PFSK-1 (cell line): Measurements from ENCODE around the gene GFOD1.

Experiments
- FOXP2 ChIP-seq: optimal IDR thresholded peaks from 2 replicates; pipeline ENCODE3; 2011; ENCODE audit warnings: borderline replicate concordance, control low read depth, inconsistent platforms; ENCODE audit not compliant: insufficient read depth; ENCODE audit errors: extremely low read length, extremely low read depth
- POLR2AphosphoS5 ChIP-seq: IDR thresholded peaks from 2 replicates; pipeline ENCODE4 v1.6.1; 2012; ENCODE audit warnings: low read depth, mild to moderate bottlenecking, control low read depth, low read length, moderate library complexity
- REST ChIP-seq, 2 experiments: IDR thresholded peaks; 2 replicates each; pipeline versions ENCODE4 v1.6.1 to v1.8.0; 2011 to 2012; ENCODE audit warnings: low read depth in 2 of 2, low read length in 2 of 2, control low read depth in 1 of 2, inconsistent platforms in 1 of 2, mild to moderate bottlenecking in 1 of 2, moderate library complexity in 1 of 2; ENCODE audit not compliant: insufficient read depth in 1 of 2
- SIN3A ChIP-seq: IDR thresholded peaks from 2 replicates; pipeline ENCODE4 v1.6.1; 2012; ENCODE audit warnings: mild to moderate bottlenecking, low read length, moderate library complexity, borderline replicate concordance; ENCODE audit not compliant: insufficient read depth
- TAF1 ChIP-seq: IDR thresholded peaks from 2 replicates; pipeline ENCODE4 v1.6.1; 2012; ENCODE audit warnings: low read length, control low read depth, borderline replicate concordance; ENCODE audit not compliant: insufficient read depth

GFOD1 gene

GRCh38 chr6:13473768-13474165 is 13.6 kb downstream of the GFOD1 start:
- no peak for TF ChIP-seq FOXP2

- TF ChIP-seq TAF1 (no peak), POLR2AphosphoS5 (no peak), SIN3A (no peak), REST (IDR thresholded peaks at IDR 0.05; ENCODE audit: insufficient read depth in 1 of 2, low read depth in 2 of 2, low read length in 2 of 2) (no peak), FOXP2 (no peak)
Observed at GRCh38 chr6:13472976-13473767, 14.2 kb downstream of the GFOD1 start.

- TF ChIP-seq POLR2AphosphoS5 = no peak
- no peak for TF ChIP-seq FOXP2
- TF ChIP-seq REST (IDR thresholded peaks at IDR 0.05; ENCODE audit: insufficient read depth in 1 of 2, low read depth in 2 of 2, low read length in 2 of 2) = no peak
- TF ChIP-seq SIN3A = no peak
- no peak for TF ChIP-seq TAF1
Observed at GRCh38 chr6:13472099-13472498, 15.3 kb downstream of the GFOD1 start.

DNA sequence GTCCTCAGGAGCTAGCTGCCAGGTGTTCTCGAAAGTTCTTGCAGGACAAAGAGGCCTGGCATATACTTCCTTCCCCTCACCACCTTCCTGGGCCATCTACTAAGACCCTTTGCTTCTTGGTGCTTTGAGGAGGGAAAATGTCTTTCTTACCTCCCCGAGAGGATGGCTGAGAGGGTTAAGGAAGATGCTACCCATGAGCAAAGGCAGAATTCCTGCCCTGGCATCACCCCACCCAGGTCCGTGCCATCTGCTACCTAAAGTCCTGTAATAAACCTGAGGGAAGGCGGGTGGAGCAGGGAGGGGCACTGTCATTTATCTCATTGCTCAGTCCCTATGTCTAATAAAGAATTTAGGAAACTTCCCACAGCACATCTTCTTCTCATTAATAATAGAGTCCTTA is 16.2 kb downstream of the GFOD1 start:
- TF ChIP-seq POLR2AphosphoS5 = no peak
- no peak for TF ChIP-seq REST (IDR thresholded peaks at IDR 0.05; ENCODE audit: insufficient read depth in 1 of 2, low read depth in 2 of 2, low read length in 2 of 2)
- no peak for TF ChIP-seq FOXP2
- no peak for TF ChIP-seq SIN3A
- TF ChIP-seq TAF1 = no peak

- no peak for TF ChIP-seq FOXP2
- TF ChIP-seq TAF1 = no peak
- TF ChIP-seq REST (IDR thresholded peaks at IDR 0.05; ENCODE audit: insufficient read depth in 1 of 2, low read depth in 2 of 2, low read length in 2 of 2) = no peak
- no peak for TF ChIP-seq POLR2AphosphoS5
- no peak for TF ChIP-seq SIN3A
Observed at GRCh38 chr6:13470238-13471140, 16.9 kb downstream of the GFOD1 start.
